ENCODE data around the gene AUTS2.

Gene AUTS2

DNA sequence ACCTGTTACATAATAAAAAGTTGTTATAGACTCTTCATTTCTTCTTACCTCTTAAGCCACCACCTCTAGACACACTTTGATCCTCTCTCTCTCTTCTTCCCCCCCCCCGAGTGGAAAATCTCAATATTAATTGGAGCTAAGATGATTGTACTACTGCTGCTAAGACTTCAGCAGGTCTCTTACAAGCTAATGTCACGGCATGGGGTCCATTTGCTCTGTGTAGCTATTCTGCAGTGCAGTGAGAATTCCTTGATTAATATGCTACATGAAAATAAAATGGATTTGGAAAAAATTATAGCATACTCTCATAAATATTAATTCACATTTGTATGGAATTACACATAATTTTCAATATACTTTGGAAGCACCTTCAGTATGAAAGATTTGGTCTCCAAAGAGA lies 297.2 kb downstream of the AUTS2 start:
- no peak for TF ChIP-seq EZH2phosphoT487 (IDR thresholded peaks at IDR 0.05; ENCODE audit: borderline replicate concordance)
- TF ChIP-seq, protein P1, sequence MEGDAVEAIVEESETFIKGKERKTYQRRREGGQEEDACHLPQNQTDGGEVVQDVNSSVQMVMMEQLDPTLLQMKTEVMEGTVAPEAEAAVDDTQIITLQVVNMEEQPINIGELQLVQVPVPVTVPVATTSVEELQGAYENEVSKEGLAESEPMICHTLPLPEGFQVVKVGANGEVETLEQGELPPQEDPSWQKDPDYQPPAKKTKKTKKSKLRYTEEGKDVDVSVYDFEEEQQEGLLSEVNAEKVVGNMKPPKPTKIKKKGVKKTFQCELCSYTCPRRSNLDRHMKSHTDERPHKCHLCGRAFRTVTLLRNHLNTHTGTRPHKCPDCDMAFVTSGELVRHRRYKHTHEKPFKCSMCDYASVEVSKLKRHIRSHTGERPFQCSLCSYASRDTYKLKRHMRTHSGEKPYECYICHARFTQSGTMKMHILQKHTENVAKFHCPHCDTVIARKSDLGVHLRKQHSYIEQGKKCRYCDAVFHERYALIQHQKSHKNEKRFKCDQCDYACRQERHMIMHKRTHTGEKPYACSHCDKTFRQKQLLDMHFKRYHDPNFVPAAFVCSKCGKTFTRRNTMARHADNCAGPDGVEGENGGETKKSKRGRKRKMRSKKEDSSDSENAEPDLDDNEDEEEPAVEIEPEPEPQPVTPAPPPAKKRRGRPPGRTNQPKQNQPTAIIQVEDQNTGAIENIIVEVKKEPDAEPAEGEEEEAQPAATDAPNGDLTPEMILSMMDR (conservative IDR thresholded peaks at IDR 0.05; ENCODE audit: low read length): no peak
- Histone ChIP-seq H3K4me1 (ENCODE audit: insufficient read depth, low read length, poor library complexity, severe bottlenecking) (peaks cover 40% of the 10 kb centered on the region), H3F3A (ENCODE audit: low read depth) (0 out of 2 replicates have a peak, but pooled peaks cover 3% of the 10 kb centered on the region), H3K9me3 (ENCODE audit: insufficient read depth, low read depth, low read length) (no peaks in the 10 kb centered on the region), H3K9ac (ENCODE audit: low read depth, low read length, poor library complexity, severe bottlenecking) (no peak overlapping the region), H3K79me2 (ENCODE audit: insufficient read depth, low read length) (peaks cover 62% of the 10 kb centered on the region), H3K4me2 (ENCODE audit: low read depth, low read length, poor library complexity, severe bottlenecking) (no peak overlapping the region), H4K20me1 (ENCODE audit: insufficient read depth, low read length, poor library complexity, severe bottlenecking) (peaks cover 11% of the 10 kb centered on the region), H3K36me3 (ENCODE audit: insufficient read depth, low read length) (no peaks in the 10 kb centered on the region), H2AFZ (ENCODE audit: low read length) (no peak overlapping the region), H3K27me3 (ENCODE audit: insufficient read depth, low read length, poor library complexity, severe bottlenecking) (no peaks in the 10 kb centered on the region), H3K9me2 (replicated peaks; ENCODE audit: low read depth, low read length) (no peaks in the 10 kb centered on the region), H3K4me3 (ENCODE audit: low read length, poor library complexity, severe bottlenecking) (no peak overlapping the region)

DNA sequence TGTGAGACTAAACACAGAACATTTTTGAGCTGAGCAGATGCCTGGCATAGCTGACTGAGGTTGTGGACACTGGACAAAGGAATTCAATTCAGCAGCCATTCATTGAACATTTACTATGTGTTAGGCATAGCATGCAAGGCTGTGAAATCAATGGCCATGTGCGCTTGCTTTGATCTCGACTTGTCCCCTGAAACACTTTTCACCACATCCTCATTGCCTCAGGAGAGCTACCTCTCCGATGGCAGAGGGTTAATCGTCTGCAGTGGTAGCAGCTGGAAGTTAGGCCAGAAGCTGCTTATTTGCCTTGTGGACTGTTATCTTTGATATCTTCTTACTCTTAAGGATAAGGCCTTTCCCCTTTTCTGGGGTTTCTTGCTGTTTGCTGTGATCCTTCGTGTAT lies 297.8 kb downstream of the AUTS2 start:
- H3K36me3 ChIP-seq (ENCODE audit: insufficient read depth, low read length): no peaks in the 10 kb centered on the region
- no peak overlapping the region for H3K4me3 ChIP-seq (ENCODE audit: low read length, poor library complexity, severe bottlenecking)
- 0 out of 2 replicates have a peak, but pooled peaks cover 3% of the 10 kb centered on the region for H3F3A ChIP-seq (ENCODE audit: low read depth)
- no peak for TF ChIP-seq EZH2phosphoT487 (IDR thresholded peaks at IDR 0.05; ENCODE audit: borderline replicate concordance)
- TF ChIP-seq, protein P1 (conservative IDR thresholded peaks at IDR 0.05; ENCODE audit: low read length): no peak
- H2AFZ ChIP-seq (ENCODE audit: low read length): no peak overlapping the region
- no peak overlapping the region for H3K9ac ChIP-seq (ENCODE audit: low read depth, low read length, poor library complexity, severe bottlenecking)
- H3K79me2 ChIP-seq (ENCODE audit: insufficient read depth, low read length): peaks cover 58% of the 10 kb centered on the region
- no peaks in the 10 kb centered on the region for H3K9me3 ChIP-seq (ENCODE audit: insufficient read depth, low read depth, low read length)
- H3K4me1 ChIP-seq (ENCODE audit: insufficient read depth, low read length, poor library complexity, severe bottlenecking): peaks cover 47% of the 10 kb centered on the region
- peak overlapping the region; percentile 33 for H3K4me2 ChIP-seq (ENCODE audit: low read depth, low read length, poor library complexity, severe bottlenecking)
- peaks cover 10% of the 10 kb centered on the region for H4K20me1 ChIP-seq (ENCODE audit: insufficient read depth, low read length, poor library complexity, severe bottlenecking)
- H3K27me3 ChIP-seq (ENCODE audit: insufficient read depth, low read length, poor library complexity, severe bottlenecking): no peaks in the 10 kb centered on the region
- no peaks in the 10 kb centered on the region for H3K9me2 ChIP-seq (replicated peaks; ENCODE audit: low read depth, low read length)

DNA sequence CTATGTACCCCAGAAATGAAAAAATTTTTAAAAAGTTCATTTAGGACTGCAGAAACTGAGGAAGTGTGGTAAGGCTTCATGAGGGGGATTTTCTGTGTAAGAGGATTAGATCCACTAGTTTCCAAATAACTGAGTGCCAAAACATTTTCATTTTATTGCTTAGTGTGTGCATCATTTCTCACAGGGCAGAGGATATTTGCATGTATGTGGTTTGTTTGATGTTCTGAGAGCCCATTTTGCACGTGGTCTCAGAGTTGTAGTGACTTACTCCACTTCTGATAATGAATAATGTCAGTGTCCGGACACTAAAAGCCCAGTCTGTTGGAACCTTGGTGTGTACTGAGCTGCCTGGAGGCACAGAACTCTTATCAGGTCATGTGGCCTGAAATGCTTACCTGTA lies 299.9 kb downstream of the AUTS2 start:
- TF ChIP-seq EZH2phosphoT487 (IDR thresholded peaks at IDR 0.05; ENCODE audit: borderline replicate concordance): no peak
- TF ChIP-seq, protein P1 (conservative IDR thresholded peaks at IDR 0.05; ENCODE audit: low read length): no peak
- Histone ChIP-seq H3K9me3 (ENCODE audit: insufficient read depth, low read depth, low read length) (no peaks in the 10 kb centered on the region), H2AFZ (ENCODE audit: low read length) (no peak overlapping the region), H3K4me2 (ENCODE audit: low read depth, low read length, poor library complexity, severe bottlenecking) (peak overlapping the region; percentile 66), H3K9me2 (replicated peaks; ENCODE audit: low read depth, low read length) (no peaks in the 10 kb centered on the region), H3K9ac (ENCODE audit: low read depth, low read length, poor library complexity, severe bottlenecking) (no peak overlapping the region), H3K79me2 (ENCODE audit: insufficient read depth, low read length) (peaks cover 59% of the 10 kb centered on the region), H3K4me1 (ENCODE audit: insufficient read depth, low read length, poor library complexity, severe bottlenecking) (peaks cover 67% of the 10 kb centered on the region), H3F3A (ENCODE audit: low read depth) (0 out of 2 replicates have a peak, but pooled peaks cover 3% of the 10 kb centered on the region), H3K27me3 (ENCODE audit: insufficient read depth, low read length, poor library complexity, severe bottlenecking) (no peaks in the 10 kb centered on the region), H3K36me3 (ENCODE audit: insufficient read depth, low read length) (no peaks in the 10 kb centered on the region), H3K4me3 (ENCODE audit: low read length, poor library complexity, severe bottlenecking) (peak overlapping the region; percentile 43), H4K20me1 (ENCODE audit: insufficient read depth, low read length, poor library complexity, severe bottlenecking) (peaks cover 7% of the 10 kb centered on the region)
